ENCODE measurements around the gene POU5F1.

GRCh38 chr6:31135710-31136109 lies 34.8 kb downstream of the POU5F1 start:
- no peak for TF ChIP-seq BHLHE40 (IDR thresholded peaks at IDR 0.05; ENCODE audit: low read depth, low read length)
- TF ChIP-seq ESRRA (IDR thresholded peaks at IDR 0.05; ENCODE audit: borderline replicate concordance, low read length) = no peak
- TF ChIP-seq JUNB (IDR thresholded peaks at IDR 0.05) = no peak
- TF ChIP-seq CEBPB (IDR thresholded peaks at IDR 0.05) = no peak
- TF ChIP-seq CTCF (IDR thresholded peaks at IDR 0.05) = no peak
- TF ChIP-seq MAX (IDR thresholded peaks at IDR 0.05) = no peak
- no peak for TF ChIP-seq POLR2A (IDR thresholded peaks at IDR 0.05; ENCODE audit: low read length)
- no peak for TF ChIP-seq CHD2 (IDR thresholded peaks at IDR 0.05; ENCODE audit: low read length, partially characterized antibody)
- no peak for TF ChIP-seq MAZ (IDR thresholded peaks at IDR 0.05; ENCODE audit: borderline replicate concordance, low read depth, low read length)
- no peak for TF ChIP-seq MAFK (IDR thresholded peaks at IDR 0.05; ENCODE audit: partially characterized antibody)
- no peak for TF ChIP-seq E2F6 (IDR thresholded peaks at IDR 0.05; ENCODE audit: borderline replicate concordance, low read depth)
- no peak for TF ChIP-seq GATA3 (IDR thresholded peaks at IDR 0.05; ENCODE audit: borderline replicate concordance)
- TF ChIP-seq RAD21 (conservative IDR thresholded peaks at IDR 0.05 in 1 of 2, IDR thresholded peaks at IDR 0.05 in 1 of 2) = no peak
